ENCODE results near the gene ABCA12.

The ABCA12 gene

DNA sequence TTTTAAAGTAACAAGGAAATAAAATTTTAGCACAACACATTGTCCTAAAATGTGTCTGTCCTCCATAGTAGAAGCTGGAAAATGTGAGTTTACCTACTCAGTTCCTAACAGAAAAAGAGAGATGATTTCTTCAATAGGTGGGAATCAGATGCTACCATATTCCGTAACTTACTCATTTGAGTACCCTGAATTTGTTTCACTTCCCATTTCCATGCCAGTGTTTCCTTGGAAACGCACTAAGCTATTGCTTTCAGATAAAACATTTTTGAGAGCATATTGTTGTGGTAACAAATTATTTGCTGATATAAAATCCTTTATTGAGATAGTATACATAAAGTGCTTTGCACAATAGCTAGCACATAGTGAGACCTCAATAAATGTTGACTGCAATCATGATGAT lies 191.5 kb downstream of the ABCA12 start:
- DNase-seq (ENCODE audit: low read depth in 2 of 2), result no peak

DNA sequence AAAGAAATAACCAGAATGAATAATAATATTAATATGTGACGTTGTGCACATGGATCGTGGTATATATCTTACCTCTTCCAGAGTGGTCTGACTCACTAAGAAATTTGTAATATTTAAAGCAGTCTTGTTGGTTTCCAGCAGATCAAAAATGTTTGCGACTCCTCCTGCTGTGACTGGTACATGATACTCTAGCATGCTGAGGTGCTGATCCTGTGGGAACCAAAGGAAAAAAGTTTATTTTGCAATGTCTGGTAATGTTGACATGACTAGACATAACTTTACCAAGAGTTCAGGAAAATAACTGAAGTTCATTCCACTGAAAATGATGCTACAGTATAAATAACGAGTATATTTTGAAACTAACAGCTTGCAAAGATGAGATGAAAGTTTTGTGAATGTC lies 204.4 kb downstream of the ABCA12 start:
- no peak for DNase-seq (ENCODE audit: low read depth in 2 of 2)

DNA sequence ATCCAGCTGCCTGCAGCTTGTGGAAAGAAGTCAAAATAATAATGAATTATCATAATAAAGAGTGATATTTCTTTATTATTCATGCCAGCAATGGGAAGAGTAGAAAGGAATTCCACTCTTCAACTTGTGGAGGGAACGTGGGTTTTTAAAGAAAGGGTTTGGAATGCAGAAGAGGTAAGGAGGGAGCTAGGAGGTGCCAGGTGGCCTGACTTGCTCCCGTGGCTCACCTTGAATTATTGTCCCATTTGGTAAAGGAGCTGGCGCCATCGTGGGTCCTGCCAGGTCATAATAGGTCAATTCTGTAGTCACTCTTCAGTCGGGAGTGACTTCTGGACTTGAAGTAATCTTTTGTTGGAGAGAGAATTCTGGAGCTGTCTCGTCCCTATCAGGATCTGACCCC lies 233.8 kb downstream of the ABCA12 start:
- no peak for DNase-seq (ENCODE audit: low read depth in 2 of 2)

DNA sequence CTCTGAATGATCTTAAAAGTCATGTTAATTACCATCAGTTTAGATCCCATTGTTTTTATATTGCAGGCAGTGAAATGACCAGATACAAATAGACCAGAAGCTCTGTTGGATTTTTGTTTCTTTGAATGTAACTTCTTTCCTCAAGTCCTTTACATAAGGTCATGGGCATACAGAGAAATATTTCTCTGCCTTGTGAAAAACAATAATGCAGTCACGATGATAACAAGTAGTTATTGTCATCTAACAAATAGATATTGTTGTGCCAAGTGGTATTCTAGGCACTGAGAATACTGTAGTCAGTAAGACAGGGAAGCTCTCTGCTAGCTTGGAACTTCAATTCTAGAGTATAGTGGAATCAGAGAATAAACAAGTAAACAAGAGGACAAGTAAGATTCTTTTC lies 234.2 kb downstream of the ABCA12 start:
- no peak for DNase-seq (ENCODE audit: low read depth in 2 of 2)

DNA sequence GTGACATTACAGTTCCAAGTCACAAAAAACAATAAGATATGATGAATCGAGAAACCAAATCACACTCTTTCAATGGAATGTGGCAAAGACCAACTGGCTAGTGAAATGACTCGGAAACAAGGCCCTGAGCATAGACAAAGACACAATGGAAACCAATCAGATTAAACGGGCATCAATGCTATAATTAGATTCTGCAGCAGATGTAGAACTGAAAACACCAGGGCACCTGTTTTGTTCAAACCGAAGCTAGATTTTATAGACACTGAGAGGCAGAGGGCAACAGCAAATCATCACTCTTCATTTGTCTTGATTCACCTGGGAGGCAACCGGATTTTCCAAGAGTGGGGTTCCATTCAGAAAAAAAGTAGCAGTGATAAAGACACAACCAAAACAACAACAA lies 236.1 kb downstream of the ABCA12 start:
- DNase-seq (ENCODE audit: low read depth in 2 of 2), result no peak

DNA sequence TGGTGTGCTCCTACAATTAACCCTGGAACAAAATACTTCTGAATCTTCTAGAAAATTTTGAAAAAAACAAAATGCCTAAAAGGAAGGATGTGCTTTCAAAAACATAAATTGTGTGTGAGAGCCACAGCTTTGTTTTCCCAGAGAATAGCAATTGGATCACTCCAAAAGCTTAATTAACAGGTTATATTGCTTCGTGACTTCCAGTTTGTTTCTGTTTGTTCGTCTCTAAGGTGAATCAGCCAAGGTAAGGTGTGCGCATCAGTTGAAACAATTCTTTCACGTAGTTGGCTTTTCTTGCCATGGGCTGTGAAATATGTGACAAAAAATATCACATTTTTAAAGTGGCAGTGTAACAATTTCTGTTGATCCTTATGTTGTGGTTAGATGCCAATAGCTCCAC lies 238.7 kb downstream of the ABCA12 start:
- DNase-seq (ENCODE audit: low read depth in 2 of 2), result no peak

DNA sequence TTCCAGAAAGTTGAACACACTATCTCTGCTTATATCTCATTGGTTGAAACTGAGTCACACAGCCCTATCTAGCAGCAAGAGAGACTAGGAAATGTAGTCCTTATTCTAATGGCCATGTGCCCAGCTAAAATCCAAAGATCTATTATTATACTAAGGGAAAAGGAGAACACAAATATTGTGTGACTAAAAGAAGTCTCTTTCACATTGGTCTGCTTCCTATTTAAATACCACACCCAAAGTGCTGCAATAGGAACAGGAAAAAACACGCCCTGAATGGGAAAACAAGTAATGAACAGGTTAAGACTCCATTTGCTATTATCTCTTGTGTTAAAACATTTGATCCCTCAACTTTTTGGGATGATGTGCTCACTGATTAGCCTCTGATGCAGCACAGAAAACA lies 242.2 kb downstream of the ABCA12 start:
- no peak for DNase-seq (ENCODE audit: low read depth in 2 of 2)

DNA sequence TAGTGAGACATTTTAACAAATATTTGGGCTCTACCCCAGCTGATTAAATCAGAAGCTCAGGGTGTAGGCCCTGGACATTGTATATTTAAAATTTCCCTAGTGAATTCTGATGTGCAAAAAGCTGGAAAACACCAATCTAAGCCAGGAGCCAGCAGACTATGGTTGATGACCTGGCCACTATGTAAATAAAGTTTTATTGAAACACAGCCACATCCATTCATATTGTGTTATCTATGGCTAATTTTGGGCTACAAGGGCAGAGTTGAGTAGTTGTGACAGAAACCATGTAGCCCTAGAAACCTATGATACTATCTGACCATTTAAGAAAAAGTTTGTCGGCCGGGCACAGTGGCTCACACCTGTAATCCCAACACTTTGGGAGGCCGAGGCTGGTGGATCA lies 243.0 kb downstream of the ABCA12 start:
- DNase-seq (ENCODE audit: low read depth in 2 of 2), result no peak

DNA sequence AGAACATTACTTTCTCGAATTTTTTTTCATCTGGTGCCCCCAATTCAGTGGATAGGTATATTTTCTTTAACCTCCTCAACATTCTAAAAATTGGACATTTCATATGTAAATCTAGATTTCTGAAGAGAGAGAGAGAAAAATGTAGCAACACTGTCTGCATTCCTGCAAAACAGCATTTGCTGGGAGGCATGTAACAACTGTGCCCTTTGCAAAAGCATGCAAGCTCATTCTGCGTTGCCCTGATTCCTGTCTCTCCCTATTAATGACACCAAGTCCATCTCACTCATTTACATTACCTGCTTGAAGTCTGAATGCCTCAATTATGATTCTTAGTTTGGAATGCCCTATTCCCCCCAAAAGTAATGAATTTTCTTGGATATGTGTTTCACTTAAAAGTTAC lies 249.1 kb downstream of the ABCA12 start:
- no peak for DNase-seq (ENCODE audit: low read depth in 2 of 2)

DNA sequence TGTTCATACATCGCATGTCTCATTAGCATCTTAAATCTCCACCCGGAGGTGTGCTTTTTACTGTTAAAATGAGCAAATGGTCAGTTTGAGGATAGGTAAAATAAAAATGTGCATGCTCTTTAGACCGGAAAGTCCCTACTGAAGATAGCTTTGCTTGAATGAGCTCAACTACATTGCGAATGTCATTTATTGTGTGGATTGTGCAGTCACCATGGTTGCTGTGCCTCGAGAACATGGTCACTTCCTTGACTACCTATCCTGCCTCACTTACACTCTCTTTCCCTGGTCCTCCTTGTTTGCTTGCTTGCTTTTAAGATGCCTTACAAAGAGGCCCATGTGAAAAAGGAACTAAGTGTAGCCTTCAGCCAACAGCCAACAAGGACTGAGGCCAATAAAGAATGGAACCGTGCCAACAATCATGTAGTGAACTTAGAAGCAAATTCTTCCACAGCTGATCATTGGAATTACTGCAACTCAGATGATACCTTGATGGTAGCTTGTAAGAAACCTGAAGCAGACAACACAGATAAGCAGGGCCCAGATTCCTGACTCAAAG lies 256.7 kb downstream of the ABCA12 start:
- DNase-seq (ENCODE audit: low read depth in 2 of 2), result no peak

Measured in stimulated activated CD8-positive, alpha-beta memory T cell treated with anti-CD3 and anti-CD28 coated beads, Interleukin-2, amount 100 ng/mL, for 1 hour (primary cell).